Thyroid gland (tissue), 4 donors: ENCODE results near the gene SNAPC3.

Experiments used
- CTCF ChIP-seq, 6 experiments: fragments of 200-600 bp in 3 of 6; fragments of 450-650 bp in 3 of 6; sonication (generic) in 3 of 6; IDR thresholded peaks; one replicate each; pipeline ENCODE4 v1.5.1; 2016 to 2019; ENCODE audit warnings: antibody characterized with exemption in 6 of 6, mild to moderate bottlenecking in 2 of 6, inconsistent platforms in 1 of 6, moderate library complexity in 1 of 6
- POLR2A ChIP-seq, 2 donors: fragments of 450-650 bp; IDR thresholded peaks; one replicate each; pipeline ENCODE4 v1.6.1; 2017; ENCODE audit warnings: antibody characterized with exemption in 2 of 2, mild to moderate bottlenecking in 2 of 2, moderate library complexity in 1 of 2

GRCh38 chr9:15469406-15469805, 46.7 kb downstream of the SNAPC3 start:
- TF ChIP-seq POLR2A (IDR thresholded peaks at IDR 0.05) (no peak), CTCF (IDR thresholded peaks at IDR 0.05) (no peak)
